ENCODE results near the gene APBA3.

Gene APBA3

GRCh38 chr19:3720349-3720917 lies 41.1 kb downstream of the APBA3 start:
- no peak for DNase-seq (ENCODE audit: low read depth in 2 of 2)

- DNase-seq (ENCODE audit: low read depth in 2 of 2), result no peak
These were observed 41.6 kb downstream of the APBA3 start for GRCh38 chr19:3719868-3720267.

- no peak for DNase-seq (ENCODE audit: low read depth in 2 of 2)
These were observed 45.3 kb downstream of the APBA3 start for GRCh38 chr19:3716147-3716668.

DNA sequence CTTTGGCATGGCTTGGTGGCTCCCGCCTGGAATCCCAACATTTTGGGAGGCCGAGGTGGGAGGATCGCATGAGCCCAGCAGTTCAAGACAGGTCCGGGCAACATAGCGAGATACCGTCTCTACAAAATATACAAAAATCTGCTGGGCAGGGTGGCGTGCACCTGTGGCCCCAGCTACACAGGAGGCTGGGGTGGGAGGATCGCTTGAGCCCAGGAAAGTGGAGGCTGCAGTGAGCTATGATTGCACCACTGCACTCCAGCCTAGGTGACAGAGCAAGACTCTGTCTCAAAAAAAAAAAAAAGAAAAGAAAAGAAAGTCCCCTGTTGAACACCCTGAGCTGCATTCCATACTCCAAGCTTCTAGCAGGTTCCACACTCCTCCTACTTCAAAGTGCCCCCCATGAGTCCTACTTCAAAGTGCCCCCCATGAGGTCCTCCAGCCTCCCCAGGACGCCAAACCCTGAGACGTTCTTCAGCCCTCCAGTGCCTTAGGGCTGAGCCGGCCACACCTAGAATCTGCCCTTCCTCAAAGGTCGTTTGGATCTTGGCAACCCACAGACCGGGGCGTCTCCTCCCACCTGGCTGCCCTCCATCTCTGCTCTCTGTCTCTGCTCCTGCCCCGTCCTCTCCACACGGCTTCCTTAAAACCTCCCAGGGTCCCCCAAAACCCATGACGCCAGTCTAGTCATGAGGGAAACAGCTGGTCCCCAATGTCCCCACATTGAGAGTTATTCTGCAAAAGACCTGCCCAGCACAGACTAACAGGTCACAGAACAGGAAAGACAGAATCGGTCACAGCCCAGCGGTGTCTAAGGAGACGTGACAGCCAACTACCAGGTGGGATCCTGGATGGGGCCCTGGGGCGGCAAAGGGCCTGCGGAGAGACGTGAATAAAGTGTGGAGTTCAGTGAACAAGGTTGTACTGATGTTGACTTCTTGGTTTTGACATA lies 48.6 kb downstream of the APBA3 start:
- no peak for DNase-seq (ENCODE audit: low read depth in 2 of 2)

GRCh38 chr19:3710265-3710812 lies 51.2 kb downstream of the APBA3 start:
- no peak for DNase-seq (ENCODE audit: low read depth in 2 of 2)

- DNase-seq (ENCODE audit: low read depth in 2 of 2), result no peak
These were observed 53.1 kb downstream of the APBA3 start, which contains the start of gene TJP3 for GRCh38 chr19:3708207-3708931. TSS of gene TJP3 (plus strand) at chr19:3708384. CDS start at chr19:3728433, 20,049 bp downstream.

DNA sequence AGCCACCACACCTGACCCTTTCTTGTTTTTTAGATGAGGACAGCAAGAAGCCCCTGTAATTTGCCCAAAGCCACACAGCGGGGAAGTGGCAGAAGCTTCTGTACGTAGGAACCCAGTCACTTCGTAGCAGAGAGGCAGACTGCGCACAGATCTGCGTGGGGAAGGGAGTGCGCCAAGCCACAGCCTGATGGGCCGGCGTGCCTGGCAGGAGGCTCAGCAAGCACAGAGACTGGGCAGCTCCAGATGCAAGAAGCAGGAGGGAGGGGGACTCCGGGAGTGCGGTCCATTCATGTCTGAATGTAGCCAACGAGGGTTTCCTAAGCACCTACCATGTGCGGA lies 53.7 kb downstream of the APBA3 start:
- DNase-seq (ENCODE audit: low read depth in 2 of 2), result no peak

DNA sequence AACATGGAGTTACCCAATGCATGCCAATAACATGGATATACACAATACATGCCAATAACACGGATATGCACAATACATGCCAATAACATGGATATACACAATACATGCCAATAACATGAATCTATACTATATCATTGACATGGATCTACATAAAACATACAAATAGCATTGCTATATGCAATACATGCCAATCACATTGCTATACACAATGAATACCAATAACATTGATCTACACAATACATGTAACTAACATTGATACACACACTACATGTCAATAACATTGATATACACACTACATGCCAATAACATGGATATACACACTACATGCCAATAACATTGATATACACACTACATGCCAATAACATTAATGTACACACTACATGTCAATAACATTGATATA lies 60.3 kb downstream of the APBA3 start:
- DNase-seq (ENCODE audit: low read depth in 2 of 2), result no peak
